GM21723 (cell line): ENCODE data around the gene TNS2.
"Not testable (repeated sequence)": the region's sequence is repeated elsewhere in the genome, so short reads cannot be mapped to it uniquely, and the experiment has no call there.

Experiments
- ATAC-seq: cut with Tn5 transposase; IDR thresholded peaks from one replicate; pipeline ENCODE4 v1.9.1; 2021; ENCODE audit warnings: mild to moderate bottlenecking, moderate library complexity; ENCODE audit not compliant: unreplicated experiment

The TNS2 gene

GRCh38 chr12:53094394-53094787, 44.5 kb downstream of the TNS2 start:
- ATAC-seq: no peak

GRCh38 chr12:53094796-53095595, 45.1 kb downstream of the TNS2 start:
- ATAC-seq: not testable (repeated sequence)

- ATAC-seq: not testable (repeated sequence)
Measured at GRCh38 chr12:53095596-53095895, 45.7 kb downstream of the TNS2 start.

GRCh38 chr12:53096089-53096741, 46.4 kb downstream of the TNS2 start:
- ATAC-seq: no peak

GRCh38 chr12:53096759-53097158, 46.9 kb downstream of the TNS2 start:
- ATAC-seq: no peak

GRCh38 chr12:53097207-53097563, 47.3 kb downstream of the TNS2 start:
- no peak for ATAC-seq

GRCh38 chr12:53097564-53098353, 47.9 kb downstream of the TNS2 start, which contains the start of gene IGFBP6:
Gene IGFBP6, plus strand, starts transcription at chr12:53097667. Its CDS starts 51 bp downstream, at chr12:53097718.
- peak; percentile 50 for ATAC-seq

- ATAC-seq: no peak
Measured at GRCh38 chr12:53098354-53098981, 48.6 kb downstream of the TNS2 start.

- no peak for ATAC-seq
Measured at GRCh38 chr12:53099071-53099882, 49.4 kb downstream of the TNS2 start.

- no peak for ATAC-seq
Measured at GRCh38 chr12:53100466-53101151, 50.7 kb downstream of the TNS2 start.

GRCh38 chr12:53101266-53101665, 51.4 kb downstream of the TNS2 start:
- no peak for ATAC-seq

- ATAC-seq: no peak
Measured at GRCh38 chr12:53101931-53102781, 52.3 kb downstream of the TNS2 start.

- ATAC-seq: peak; percentile 44
Measured at GRCh38 chr12:53102883-53103807, 53.3 kb downstream of the TNS2 start, which contains the start of gene SOAT2. Gene SOAT2, plus strand, starts transcription at chr12:53103486. Its CDS starts 92 bp downstream, at chr12:53103578.

GRCh38 chr12:53103860-53104305, 54.0 kb downstream of the TNS2 start:
- no peak for ATAC-seq

- ATAC-seq: no peak
Measured at GRCh38 chr12:53105256-53105655, 55.4 kb downstream of the TNS2 start.

GRCh38 chr12:53105712-53106439, 56.0 kb downstream of the TNS2 start:
- no peak for ATAC-seq

GRCh38 chr12:53107122-53107521, 57.3 kb downstream of the TNS2 start:
- no peak for ATAC-seq
